WERI-Rb-1 (cell line): ENCODE measurements around the gene DPH7.

Source experiments
- DNase-seq: peaks from one replicate; pipeline ENCODE4 v3.0.0-alpha.2; 2020
- H3K27ac ChIP-seq: fragments of 250-450 bp; sonication (Bioruptor Pico); 2 replicates; pipeline ENCODE4 v1.5.1; 2020; ENCODE audit warnings: mild to moderate bottlenecking, moderate library complexity
- H3K27me3 ChIP-seq: fragments of 250-450 bp; sonication (Bioruptor Pico); 2 replicates; pipeline ENCODE4 v1.5.1; 2021; ENCODE audit warnings: mild to moderate bottlenecking, low read depth, moderate library complexity; ENCODE audit not compliant: insufficient read depth, severe bottlenecking
- H3K36me3 ChIP-seq: fragments of 250-450 bp; sonication (Bioruptor Pico); 2 replicates; pipeline ENCODE4 v1.5.1; 2020; ENCODE audit warnings: mild to moderate bottlenecking, moderate library complexity
- H3K4me3 ChIP-seq: 2 replicates; pipeline ENCODE4 v1.5.1; 2011; ENCODE audit warnings: low read depth, mild to moderate bottlenecking, control low read depth, low read length
- H3K9me3 ChIP-seq: fragments of 250-450 bp; sonication (Bioruptor Pico); 2 replicates; pipeline ENCODE4 v1.5.1; 2021; ENCODE audit warnings: mild to moderate bottlenecking, moderate library complexity; ENCODE audit not compliant: severe bottlenecking
- CTCF ChIP-seq: IDR thresholded peaks from 2 replicates; pipeline ENCODE4 v1.5.1; 2011; ENCODE audit warnings: low read depth, mild to moderate bottlenecking, control low read depth, inconsistent platforms, low read length

DPH7 gene

GRCh38 chr9:137509198-137509597, 69.5 kb downstream of the DPH7 start:
- TF ChIP-seq CTCF, result no peak
- H3K27me3 ChIP-seq, result no peaks in the 10 kb centered on the region
- no peaks in the 10 kb centered on the region for H3K36me3 ChIP-seq
- no peaks in the 10 kb centered on the region for H3K9me3 ChIP-seq
- no peak overlapping the region for H3K27ac ChIP-seq
- no peak for DNase-seq
- H3K4me3 ChIP-seq, result no peak overlapping the region

- no peak for TF ChIP-seq CTCF
- DNase-seq, result no peak
Measured at GRCh38 chr9:137506702-137507171, 72.0 kb downstream of the DPH7 start.

GRCh38 chr9:137506274-137506673, 72.5 kb downstream of the DPH7 start:
- H3K36me3 ChIP-seq, result no peaks in the 10 kb centered on the region
- H3K27me3 ChIP-seq, result no peaks in the 10 kb centered on the region
- H3K9me3 ChIP-seq, result no peaks in the 10 kb centered on the region
- H3K27ac ChIP-seq, result no peak overlapping the region
- no peak for DNase-seq
- no peak for TF ChIP-seq CTCF
- H3K4me3 ChIP-seq, result no peak overlapping the region

More at GRCh38 chr9:137506702-137507171, 72.0 kb downstream of the DPH7 start:
- Histone ChIP-seq H3K4me3 (no peak overlapping the region), H3K36me3 (no peaks in the 10 kb centered on the region), H3K27ac (no peak overlapping the region), H3K9me3 (no peaks in the 10 kb centered on the region), H3K27me3 (no peaks in the 10 kb centered on the region)

GRCh38 chr9:137505421-137506140, 73.1 kb downstream of the DPH7 start:
- H3K9me3 ChIP-seq, result no peaks in the 10 kb centered on the region
- no peaks in the 10 kb centered on the region for H3K36me3 ChIP-seq
- no peak overlapping the region for H3K27ac ChIP-seq
- no peak for TF ChIP-seq CTCF
- H3K4me3 ChIP-seq, result no peak overlapping the region
- H3K27me3 ChIP-seq, result no peaks in the 10 kb centered on the region
- no peak for DNase-seq
